GM12891 (cell line): ENCODE measurements around the gene AKAP4.

Experiments used
- POLR2A ChIP-seq: IDR thresholded peaks from 2 replicates; pipeline ENCODE4 v1.6.1; 2011; ENCODE audit warnings: low read depth, low read length, control low read depth
- POLR2AphosphoS5 ChIP-seq: IDR thresholded peaks from 2 replicates; pipeline ENCODE4 v1.6.1; 2011; ENCODE audit warnings: low read depth, low read length, control low read depth
- POU2F2 ChIP-seq: IDR thresholded peaks from 2 replicates; pipeline ENCODE4 v1.6.1; 2011; ENCODE audit warnings: low read depth, mild to moderate bottlenecking, control low read depth, low read length, moderate library complexity
- SPI1 ChIP-seq: IDR thresholded peaks from 2 replicates; pipeline ENCODE4 v1.6.1; 2011; ENCODE audit warnings: low read depth, low read length, control low read depth
- TAF1 ChIP-seq: IDR thresholded peaks from 2 replicates; pipeline ENCODE4 v1.6.1; 2011; ENCODE audit warnings: low read depth, low read length, control low read depth

GRCh38 chrX:50202539-50202938, 1.7 kb upstream of the AKAP4 start:
- TF ChIP-seq POLR2AphosphoS5 (no peak), POLR2A (no peak), TAF1 (no peak), SPI1 (no peak), POU2F2 (no peak)
